Raji (cell line): ENCODE results near the gene FAM47E.

Source experiments
- POLR2A ChIP-seq: IDR thresholded peaks from 2 replicates; pipeline ENCODE4 v1.6.1; 2011; ENCODE audit warnings: low read depth, low read length, control low read depth; ENCODE audit not compliant: insufficient read depth

The FAM47E gene

GRCh38 chr4:76322236-76322635 is 70.7 kb downstream of the FAM47E start:
- no peak for TF ChIP-seq POLR2A

GRCh38 chr4:76325072-76325471 is 73.6 kb downstream of the FAM47E start:
- TF ChIP-seq POLR2A: no peak

- TF ChIP-seq POLR2A: no peak
Measured at GRCh38 chr4:76326515-76326914, 75.0 kb downstream of the FAM47E start.
